Transverse colon (tissue), 4 donors: ENCODE data around the gene ZNF175. TPM values are rescaled to one million over a fixed set of nuclear protein-coding genes. Genes with fewer than 3 reads are reported as not detected.

Source experiments
- DNase-seq: peaks from one replicate; pipeline ENCODE4 v3.0.0-alpha.2; 2019
- H3K27ac ChIP-seq, 4 donors: fragments of 200-600 bp; sonication (generic); 2 replicates each; pipeline ENCODE4 v1.5.1; 2016 to 2018; ENCODE audit warnings: inconsistent platforms in 4 of 4
- H3K27me3 ChIP-seq: fragments of 200-600 bp; sonication (generic); 2 replicates; pipeline ENCODE4 v1.5.1; 2017; ENCODE audit warnings: inconsistent platforms
- H3K36me3 ChIP-seq, 4 donors: fragments of 200-600 bp; sonication (generic); 2 replicates each; pipeline ENCODE4 v1.5.1; 2017 to 2019; ENCODE audit warnings: inconsistent platforms in 4 of 4
- H3K4me1 ChIP-seq, 4 donors: fragments of 200-600 bp; sonication (generic); 2 replicates each; pipeline ENCODE4 v1.5.1; 2017 to 2020; ENCODE audit warnings: inconsistent platforms in 4 of 4
- H3K4me3 ChIP-seq, 4 donors: fragments of 200-600 bp; sonication (generic); 1 replicate in 1 of 4; 2 replicates in 3 of 4; pipeline versions ENCODE4 v1.5.1 to v1.6.1; 2017 to 2019; ENCODE audit warnings: inconsistent platforms in 4 of 4
- H3K9me3 ChIP-seq, 2 donors: fragments of 200-600 bp; sonication (generic); 2 replicates each; pipeline ENCODE4 v1.5.1; 2017 to 2019; ENCODE audit warnings: inconsistent platforms in 2 of 2
- CTCF ChIP-seq, 5 experiments: fragments of 200-600 bp in 3 of 5; fragments of 450-650 bp in 2 of 5; sonication (generic) in 3 of 5; IDR thresholded peaks; 1 replicate in 2 of 5; 2 replicates in 3 of 5; pipeline ENCODE4 v1.5.1; 2016 to 2017; ENCODE audit warnings: antibody characterized with exemption in 5 of 5, inconsistent platforms in 3 of 5, mild to moderate bottlenecking in 2 of 5, moderate library complexity in 1 of 5
- EP300 ChIP-seq: sonication (generic); formaldehyde crosslinking; IDR thresholded peaks from one replicate; pipeline ENCODE4 v1.6.1; 2017; ENCODE audit warnings: antibody characterized with exemption, low read depth
- POLR2A ChIP-seq: fragments of 450-650 bp; IDR thresholded peaks from one replicate; pipeline ENCODE4 v1.6.1; 2016; ENCODE audit warnings: antibody characterized with exemption, mild to moderate bottlenecking, moderate library complexity
- POLR2AphosphoS5 ChIP-seq, 3 donors: sonication (generic); formaldehyde crosslinking; IDR thresholded peaks; one replicate each; pipeline ENCODE4 v1.6.1; 2016; ENCODE audit warnings: antibody characterized with exemption in 3 of 3
- WGBS, 2 donors: methylation state at CpG; one replicate each; pipeline ENCODE4 v1.1.5; 2018; ENCODE audit warnings: low coverage in 1 of 2; 5-methylcytosine and 5-hydroxymethylcytosine counted together
- in situ Hi-C, 4 donors: fragments of 200-750 bp; cut with MboI; loops; one replicate each; pipeline versions ENCODE4 v1.15.0 to v1.15.1; 2017; ENCODE audit warnings: low sequenced_read_pairs in 3 of 4, low pct_ligation_motif_present in 1 of 4, low pct_unique_long_range_greater_than_20kb in 1 of 4
- intact Hi-C: fragments of 100-400 bp; cut with DNase I; formaldehyde crosslinking; loops from one replicate; pipeline ENCODE4 v1.15.1; 2023; ENCODE audit warnings: low total_unique reads
- total RNA-seq, 4 donors: library from RNA; depleted of rRNA; stranded (reverse); fragments of >200 nt; gene quantifications; one replicate each; pipeline ENCODE4 v1.1.0, GENCODE V29; 2016

Gene ZNF175
- total RNA-seq, 4 donors from 2014 or later, result 5.6 to 12.7 (median 6.6) TPM

GRCh38 chr19:51548213-51548651, 22.9 kb upstream of the ZNF175 start:
- TF ChIP-seq EP300 (no peak), CTCF (IDR thresholded peaks at IDR 0.05) (no peak), POLR2A (no peak), POLR2AphosphoS5 (IDR thresholded peaks at IDR 0.05) (no peak)
- in situ Hi-C loops (no loop called here), intact Hi-C loops (no loop called here)
- no peak for DNase-seq
- Histone ChIP-seq H3K27me3 (peaks cover 3% of the 10 kb centered on the region), H3K36me3 (no peaks in the 10 kb centered on the region), H3K9me3 (no peaks in the 10 kb centered on the region), H3K4me3 (no peak overlapping the region), H3K4me1 (no peaks in the 10 kb centered on the region), H3K27ac (no peak overlapping the region)
- 66 to 67% methylated on average over 4 to 5 of the region's 5 CpGs for WGBS, 2 donors

- Histone ChIP-seq H3K27ac (no peak overlapping the region), H3K4me3 (no peak overlapping the region), H3K4me1 (no peaks in the 10 kb centered on the region), H3K36me3 (no peaks in the 10 kb centered on the region), H3K9me3 (no peaks in the 10 kb centered on the region), H3K27me3 (peaks cover 3% of the 10 kb centered on the region)
- DNase-seq, result no peak
- intact Hi-C loops (no loop called here), in situ Hi-C loops (no loop called here)
- no peak for TF ChIP-seq EP300
- no peak for TF ChIP-seq CTCF (IDR thresholded peaks at IDR 0.05)
- no peak for TF ChIP-seq POLR2AphosphoS5 (IDR thresholded peaks at IDR 0.05)
- TF ChIP-seq POLR2A, result no peak
- 60% methylated on average over 1 to 4 of the region's 4 CpGs for WGBS, 2 donors
Observed at GRCh38 chr19:51548891-51549305, 22.2 kb upstream of the ZNF175 start.

- 44% methylated on average over 8 of the region's 8 CpGs; no CpG with 5 or more reads in 1 of the 2 donors for WGBS, 2 donors
- no peak for DNase-seq
- peaks cover 3% of the 10 kb centered on the region for H3K27me3 ChIP-seq
- intact Hi-C loops (no loop called here), in situ Hi-C loops (no loop called here)
- no peaks in the 10 kb centered on the region for H3K9me3 ChIP-seq
- no peak overlapping the region for H3K27ac ChIP-seq
- no peaks in the 10 kb centered on the region for H3K4me1 ChIP-seq
- TF ChIP-seq POLR2AphosphoS5 (IDR thresholded peaks at IDR 0.05), result no peak
- no peak for TF ChIP-seq CTCF (IDR thresholded peaks at IDR 0.05)
- no peak for TF ChIP-seq EP300
- no peak for TF ChIP-seq POLR2A
- H3K4me3 ChIP-seq, result no peak overlapping the region
- H3K36me3 ChIP-seq, result no peaks in the 10 kb centered on the region
Observed at GRCh38 chr19:51549533-51550324, 21.4 kb upstream of the ZNF175 start.

GRCh38 chr19:51550848-51551672, 20.0 kb upstream of the ZNF175 start:
- H3K36me3 ChIP-seq, result no peaks in the 10 kb centered on the region
- 78 to 84% methylated on average over 6 to 20 of the region's 20 CpGs for WGBS, 2 donors
- intact Hi-C loops, result no loop called here
- no peak overlapping the region for H3K4me3 ChIP-seq
- no peak overlapping the region for H3K27ac ChIP-seq
- TF ChIP-seq POLR2A (no peak), CTCF (IDR thresholded peaks at IDR 0.05) (no peak), EP300 (no peak), POLR2AphosphoS5 (IDR thresholded peaks at IDR 0.05) (no peak)
- H3K9me3 ChIP-seq, result no peaks in the 10 kb centered on the region
- in situ Hi-C loops, result no loop called here
- DNase-seq, result no peak
- no peaks in the 10 kb centered on the region for H3K4me1 ChIP-seq
- peaks cover 4% of the 10 kb centered on the region for H3K27me3 ChIP-seq
